ENCODE results near the gene RPL7L1.

Gene RPL7L1

DNA sequence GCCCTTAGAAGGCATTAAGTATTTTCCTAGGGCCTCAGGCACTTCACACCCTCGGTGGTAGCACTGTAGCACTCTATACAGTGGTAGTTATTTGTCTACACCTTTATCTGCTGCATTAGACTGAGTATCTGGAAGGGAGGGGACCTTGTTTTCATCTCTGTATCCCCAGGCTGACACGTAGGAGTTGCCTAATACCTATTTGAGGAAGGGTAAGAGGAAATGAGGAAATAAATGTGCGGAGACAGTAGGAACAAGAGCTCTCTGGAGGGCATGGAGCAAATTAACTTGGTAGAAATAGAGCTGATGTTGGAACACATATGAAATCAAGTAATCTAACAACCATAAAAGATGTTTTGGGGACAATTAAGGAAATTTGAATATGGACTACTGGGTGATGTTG, 53.8 kb downstream of the RPL7L1 start:
- H3K4me3 ChIP-seq = no peak overlapping the region
- no peak for DNase-seq (ENCODE audit: low spot score)
- TF ChIP-seq, protein P1, sequence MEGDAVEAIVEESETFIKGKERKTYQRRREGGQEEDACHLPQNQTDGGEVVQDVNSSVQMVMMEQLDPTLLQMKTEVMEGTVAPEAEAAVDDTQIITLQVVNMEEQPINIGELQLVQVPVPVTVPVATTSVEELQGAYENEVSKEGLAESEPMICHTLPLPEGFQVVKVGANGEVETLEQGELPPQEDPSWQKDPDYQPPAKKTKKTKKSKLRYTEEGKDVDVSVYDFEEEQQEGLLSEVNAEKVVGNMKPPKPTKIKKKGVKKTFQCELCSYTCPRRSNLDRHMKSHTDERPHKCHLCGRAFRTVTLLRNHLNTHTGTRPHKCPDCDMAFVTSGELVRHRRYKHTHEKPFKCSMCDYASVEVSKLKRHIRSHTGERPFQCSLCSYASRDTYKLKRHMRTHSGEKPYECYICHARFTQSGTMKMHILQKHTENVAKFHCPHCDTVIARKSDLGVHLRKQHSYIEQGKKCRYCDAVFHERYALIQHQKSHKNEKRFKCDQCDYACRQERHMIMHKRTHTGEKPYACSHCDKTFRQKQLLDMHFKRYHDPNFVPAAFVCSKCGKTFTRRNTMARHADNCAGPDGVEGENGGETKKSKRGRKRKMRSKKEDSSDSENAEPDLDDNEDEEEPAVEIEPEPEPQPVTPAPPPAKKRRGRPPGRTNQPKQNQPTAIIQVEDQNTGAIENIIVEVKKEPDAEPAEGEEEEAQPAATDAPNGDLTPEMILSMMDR (IDR thresholded peaks at IDR 0.05) = no peak
- H3K27ac ChIP-seq = no peak overlapping the region

DNA sequence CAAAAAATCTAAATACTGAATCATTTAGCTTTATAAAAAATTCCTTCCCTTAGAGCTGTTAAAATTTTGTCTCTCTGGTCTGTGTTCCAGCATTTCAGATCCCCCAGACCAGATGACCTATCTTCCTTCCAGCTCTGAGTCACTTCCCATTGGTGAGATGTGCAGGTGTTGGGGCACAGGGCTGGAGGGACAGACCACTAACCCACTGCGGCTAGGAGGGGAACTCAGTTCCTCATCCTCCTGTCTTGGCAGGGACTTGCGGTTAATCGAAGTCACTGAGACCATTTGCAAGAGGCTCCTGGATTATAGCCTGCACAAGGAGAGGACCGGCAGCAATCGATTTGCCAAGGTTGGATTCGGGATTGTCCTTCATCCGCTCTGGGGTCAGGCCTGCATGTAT, 55.9 kb downstream of the RPL7L1 start:
- TF ChIP-seq, protein P1 (IDR thresholded peaks at IDR 0.05) = no peak
- no peak for DNase-seq (ENCODE audit: low spot score)
- Histone ChIP-seq H3K4me3 (no peak overlapping the region), H3K27ac (no peak overlapping the region)

DNA sequence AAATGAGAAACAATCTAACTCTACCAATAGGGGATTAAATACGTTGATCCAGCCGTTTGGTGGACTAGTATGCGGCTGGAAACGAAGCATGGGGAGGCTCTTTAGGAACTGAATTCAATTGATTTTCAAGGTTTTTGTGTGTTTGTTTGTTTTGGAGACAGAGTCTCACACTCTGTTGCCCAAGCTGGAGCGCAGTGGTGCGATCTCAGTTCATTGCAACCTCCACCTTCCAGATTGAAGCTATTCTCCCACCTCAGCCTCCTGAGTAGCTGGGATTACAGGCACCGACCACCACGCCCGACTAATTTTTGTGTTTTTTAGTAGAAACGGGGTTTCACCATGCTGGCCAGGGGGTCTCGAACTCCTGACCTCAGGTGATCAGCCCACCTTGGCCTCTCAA, 57.0 kb downstream of the RPL7L1 start:
- TF ChIP-seq, protein P1 (IDR thresholded peaks at IDR 0.05) = no peak
- no peak for DNase-seq (ENCODE audit: low spot score)
- Histone ChIP-seq H3K27ac (no peak overlapping the region), H3K4me3 (no peak overlapping the region)

DNA sequence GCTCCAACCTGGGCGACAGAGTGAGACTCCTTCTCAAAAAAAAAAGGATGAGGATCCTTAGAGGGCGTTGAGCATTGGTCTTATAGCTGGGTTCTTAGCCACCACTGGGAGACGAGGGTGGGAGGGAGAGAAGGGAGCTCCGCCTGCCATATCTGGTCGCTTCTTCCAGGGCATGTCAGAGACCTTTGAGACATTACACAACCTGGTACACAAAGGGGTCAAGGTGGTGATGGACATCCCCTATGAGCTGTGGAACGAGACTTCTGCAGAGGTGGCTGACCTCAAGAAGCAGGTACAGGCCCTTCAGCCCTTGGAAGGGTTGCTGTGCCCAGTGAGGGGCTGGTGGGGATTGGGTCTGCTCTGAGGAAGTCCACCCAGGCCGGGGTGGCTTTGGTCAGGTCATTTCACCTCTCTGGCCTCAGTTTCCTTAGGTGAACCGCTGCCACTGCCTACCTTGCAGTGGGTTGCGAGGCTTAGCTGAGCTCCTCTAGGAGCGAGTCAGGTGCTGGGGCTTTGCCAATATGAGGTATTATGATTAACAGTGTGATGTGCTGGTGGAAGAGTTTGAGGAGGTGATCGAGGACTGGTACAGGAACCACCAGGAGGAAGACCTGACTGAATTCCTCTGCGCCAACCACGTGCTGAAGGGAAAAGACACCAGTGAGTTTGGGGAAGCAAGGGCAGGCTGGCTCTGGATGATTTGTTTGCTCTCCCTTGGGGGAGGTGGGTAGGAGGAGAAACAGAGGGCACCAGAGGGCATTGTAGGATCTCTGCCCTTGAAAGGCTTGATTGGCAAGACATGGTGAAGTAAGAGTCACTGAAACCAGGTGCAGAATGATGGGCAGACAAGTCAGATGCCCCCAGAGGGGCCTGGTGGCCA, 58.4 kb downstream of the RPL7L1 start:
- TF ChIP-seq, protein P1 (IDR thresholded peaks at IDR 0.05) = no peak
- no peak overlapping the region for H3K4me3 ChIP-seq
- DNase-seq (ENCODE audit: low spot score) = no peak
- no peak overlapping the region for H3K27ac ChIP-seq

DNA sequence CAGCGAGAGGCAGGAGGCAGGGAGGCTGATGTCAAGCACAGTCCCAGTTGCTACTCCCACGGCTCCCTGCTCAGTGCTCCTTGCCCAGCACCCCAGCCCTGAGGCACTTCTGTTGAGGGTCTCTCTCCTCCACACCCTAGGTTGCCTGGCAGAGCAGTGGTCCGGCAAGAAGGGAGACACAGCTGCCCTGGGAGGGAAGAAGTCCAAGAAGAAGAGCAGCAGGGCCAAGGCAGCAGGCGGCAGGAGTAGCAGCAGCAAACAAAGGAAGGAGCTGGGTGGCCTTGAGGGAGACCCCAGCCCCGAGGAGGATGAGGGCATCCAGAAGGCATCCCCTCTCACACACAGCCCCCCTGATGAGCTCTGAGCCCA, 59.0 kb downstream of the RPL7L1 start:
- no peak overlapping the region for H3K27ac ChIP-seq
- no peak overlapping the region for H3K4me3 ChIP-seq
- TF ChIP-seq, protein P1 (IDR thresholded peaks at IDR 0.05) = no peak
- DNase-seq (ENCODE audit: low spot score) = no peak

DNA sequence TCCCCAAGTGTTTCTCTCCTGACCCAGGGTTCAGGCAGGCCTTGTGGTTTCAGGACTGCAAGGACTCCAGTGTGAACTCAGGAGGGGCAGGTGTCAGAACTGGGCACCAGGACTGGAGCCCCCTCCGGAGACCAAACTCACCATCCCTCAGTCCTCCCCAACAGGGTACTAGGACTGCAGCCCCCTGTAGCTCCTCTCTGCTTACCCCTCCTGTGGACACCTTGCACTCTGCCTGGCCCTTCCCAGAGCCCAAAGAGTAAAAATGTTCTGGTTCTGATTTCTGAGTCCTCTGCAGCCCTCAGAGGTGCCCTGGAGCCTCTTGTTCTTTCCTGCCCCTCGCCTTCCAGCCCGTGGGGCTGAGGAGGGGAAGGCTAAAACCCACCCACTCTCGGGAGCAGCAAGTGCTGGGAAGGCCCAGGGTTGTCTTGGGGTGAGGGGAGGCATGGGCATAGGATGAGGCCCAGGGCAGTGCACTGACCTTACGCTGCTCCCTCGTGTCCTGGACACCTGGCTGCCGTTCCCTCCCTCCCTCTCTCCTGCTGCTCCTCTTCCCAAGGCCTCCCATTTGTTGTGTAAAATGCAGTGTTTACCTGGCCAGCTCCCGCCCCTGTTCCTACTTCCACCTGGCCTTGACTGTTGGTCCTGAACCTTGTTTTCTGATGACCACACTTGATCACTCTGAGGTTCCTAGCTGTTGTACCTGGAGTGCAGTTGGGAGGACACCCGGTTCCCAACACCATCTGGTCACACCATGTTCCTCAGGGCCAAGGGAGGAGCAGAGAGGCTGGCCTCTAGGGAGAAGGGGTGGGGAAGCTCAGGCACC, 59.8 kb downstream of the RPL7L1 start:
- H3K27ac ChIP-seq = no peak overlapping the region
- TF ChIP-seq, protein P1 (IDR thresholded peaks at IDR 0.05) = no peak
- no peak for DNase-seq (ENCODE audit: low spot score)
- no peak overlapping the region for H3K4me3 ChIP-seq
